Trophoblast cell (in vitro differentiated cells and primary cell): ENCODE data around the gene ARFIP1.

Experiments used
- DNase-seq, 2 donors: peaks; one replicate each; pipeline ENCODE4 v3.0.0-alpha.2; 2016
- H2AFZ ChIP-seq: 2 replicates; pipeline ENCODE4 v1.6.1; 2013; ENCODE audit warnings: low read length, moderate library complexity, mild to moderate bottlenecking; ENCODE audit not compliant: insufficient read depth, poor library complexity
- H2AK5ac ChIP-seq: 2 replicates; pipeline ENCODE4 v1.6.1; 2013; ENCODE audit warnings: mild to moderate bottlenecking, low read length
- H2BK120ac ChIP-seq: 2 replicates; pipeline ENCODE4 v1.6.1; 2013; ENCODE audit warnings: low read length, mild to moderate bottlenecking, moderate library complexity; ENCODE audit not compliant: insufficient read depth, poor library complexity
- H2BK12ac ChIP-seq: 2 replicates; pipeline ENCODE4 v1.6.1; 2013; ENCODE audit warnings: mild to moderate bottlenecking, low read length, moderate library complexity
- H2BK5ac ChIP-seq: 2 replicates; pipeline ENCODE4 v1.6.1; 2013; ENCODE audit warnings: low read length, low read depth, moderate library complexity, mild to moderate bottlenecking; ENCODE audit not compliant: poor library complexity
- H3K14ac ChIP-seq: 2 replicates; pipeline ENCODE4 v1.6.1; 2013; ENCODE audit warnings: mild to moderate bottlenecking, low read length
- H3K18ac ChIP-seq: 2 replicates; pipeline ENCODE4 v1.6.1; 2013; ENCODE audit warnings: mild to moderate bottlenecking, low read length
- H3K23ac ChIP-seq: 2 replicates; pipeline ENCODE4 v1.6.1; 2013; ENCODE audit warnings: low read length
- H3K27ac ChIP-seq: 2 replicates; pipeline ENCODE4 v1.5.1; 2013; ENCODE audit warnings: low read depth, mild to moderate bottlenecking, inconsistent platforms, low read length, moderate library complexity
- H3K27me3 ChIP-seq: 2 replicates; pipeline ENCODE4 v1.6.1; 2013; ENCODE audit warnings: inconsistent platforms, mild to moderate bottlenecking, low read length, moderate library complexity; ENCODE audit not compliant: insufficient read depth
- H3K36me3 ChIP-seq, 2 experiments: 1 replicate in 1 of 2; 2 replicates in 1 of 2; pipeline ENCODE4 v1.6.1; 2013; ENCODE audit warnings: low read length in 2 of 2, mild to moderate bottlenecking in 2 of 2, moderate library complexity in 1 of 2; ENCODE audit not compliant: insufficient read depth in 2 of 2, control insufficient read depth in 1 of 2
- H3K4ac ChIP-seq: 2 replicates; pipeline ENCODE4 v1.6.1; 2013; ENCODE audit warnings: low read depth, mild to moderate bottlenecking, low read length, moderate library complexity
- H3K4me1 ChIP-seq, 2 experiments: 1 replicate in 1 of 2; 2 replicates in 1 of 2; pipeline ENCODE4 v1.6.1; 2013; ENCODE audit warnings: low read length in 2 of 2, mild to moderate bottlenecking in 2 of 2, moderate library complexity in 1 of 2; ENCODE audit not compliant: insufficient read depth in 2 of 2, control insufficient read depth in 1 of 2
- H3K4me2 ChIP-seq: 2 replicates; pipeline ENCODE4 v1.6.1; 2013; ENCODE audit warnings: inconsistent platforms, mild to moderate bottlenecking, low read length, moderate library complexity
- H3K4me3 ChIP-seq: 2 replicates; pipeline ENCODE4 v1.5.1; 2013; ENCODE audit warnings: mild to moderate bottlenecking, low read depth, low read length, inconsistent platforms
- H3K79me1 ChIP-seq: one replicate; pipeline ENCODE4 v1.6.1; 2013; ENCODE audit warnings: low read length
- H3K79me2 ChIP-seq: 2 replicates; pipeline ENCODE4 v1.6.1; 2013; ENCODE audit warnings: low read length, mild to moderate bottlenecking; ENCODE audit not compliant: control insufficient read depth, insufficient read depth, poor library complexity
- H3K9ac ChIP-seq: 2 replicates; pipeline ENCODE4 v1.6.1; 2013; ENCODE audit warnings: mild to moderate bottlenecking, low read length
- H3K9me3 ChIP-seq: 2 replicates; pipeline ENCODE4 v1.6.1; 2013; ENCODE audit warnings: low read depth, mild to moderate bottlenecking, control low read depth, inconsistent platforms, low read length; ENCODE audit not compliant: insufficient read depth
- H4K12ac ChIP-seq: 2 replicates; pipeline ENCODE4 v1.6.1; 2013; ENCODE audit warnings: low read depth, mild to moderate bottlenecking, low read length, moderate library complexity
- H4K8ac ChIP-seq: 2 replicates; pipeline ENCODE4 v1.6.1; 2013; ENCODE audit warnings: low read depth, mild to moderate bottlenecking, low read length, moderate library complexity
- H4K91ac ChIP-seq: one replicate; pipeline ENCODE4 v1.6.1; 2013; ENCODE audit warnings: low read depth, mild to moderate bottlenecking, low read length, moderate library complexity
- WGBS: extraction: QIAGEN DNeasy Blood & Tissue Kit; methylation state at CpG from one replicate; pipeline ENCODE4 v1.1.7; 2013; ENCODE audit warnings: missing lambda C conversion rate; ENCODE audit not compliant: insufficient read length, insufficient coverage; ENCODE audit errors: extremely low coverage; 5-methylcytosine and 5-hydroxymethylcytosine counted together

ARFIP1 gene

GRCh38 chr4:152900395-152900794 is 120.6 kb downstream of the ARFIP1 start:
- H4K12ac ChIP-seq = no peak overlapping the region
- H3K27me3 ChIP-seq = no peaks in the 10 kb centered on the region
- no peak overlapping the region for H3K4me2 ChIP-seq
- H3K23ac ChIP-seq = no peak overlapping the region
- no peak overlapping the region for H2BK120ac ChIP-seq
- H3K9me3 ChIP-seq = no peaks in the 10 kb centered on the region
- H3K18ac ChIP-seq = no peak overlapping the region
- H3K27ac ChIP-seq = no peak overlapping the region
- no peak for DNase-seq
- no peaks in the 10 kb centered on the region for H3K36me3 ChIP-seq
- H3K4ac ChIP-seq = no peak overlapping the region
- H2BK12ac ChIP-seq = no peak overlapping the region
- no peak overlapping the region for H4K8ac ChIP-seq
- no peaks in the 10 kb centered on the region for H3K79me2 ChIP-seq
- H2AFZ ChIP-seq = no peak overlapping the region
- no peaks in the 10 kb centered on the region for H3K4me1 ChIP-seq
- H2BK5ac ChIP-seq = no peak overlapping the region
- no peak overlapping the region for H2AK5ac ChIP-seq
- H4K91ac ChIP-seq = no peak overlapping the region
- peaks cover 1% of the 10 kb centered on the region for H3K79me1 ChIP-seq
- H3K14ac ChIP-seq = no peak overlapping the region
- H3K9ac ChIP-seq = no peak overlapping the region
- H3K4me3 ChIP-seq = no peak overlapping the region

DNA sequence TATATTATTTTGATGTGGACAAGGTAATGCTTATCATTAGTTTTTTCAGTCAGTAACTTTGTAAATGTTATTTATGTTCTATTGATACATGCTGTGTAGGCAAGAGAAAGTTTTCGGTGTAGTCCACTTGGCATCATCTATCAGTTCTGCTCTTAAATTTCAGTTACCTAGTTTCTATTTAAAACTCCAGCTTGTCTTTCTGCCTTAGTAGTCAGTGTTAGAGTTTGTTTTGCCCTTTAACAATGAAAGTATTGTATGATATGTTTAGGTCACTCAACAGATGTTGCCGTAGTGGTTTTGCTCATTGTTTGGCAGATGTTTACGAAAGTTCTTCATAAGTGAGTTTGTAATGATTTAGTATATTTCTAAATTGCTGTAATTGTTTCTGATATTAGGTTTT is 121.5 kb downstream of the ARFIP1 start:
- Histone ChIP-seq H3K4me3 (no peak overlapping the region), H2BK5ac (no peak overlapping the region), H3K14ac (no peak overlapping the region), H4K91ac (no peak overlapping the region), H3K4me2 (no peak overlapping the region), H3K4me1 (no peaks in the 10 kb centered on the region), H3K18ac (no peak overlapping the region), H2BK12ac (no peak overlapping the region), H3K23ac (no peak overlapping the region), H2AK5ac (no peak overlapping the region), H3K9me3 (no peaks in the 10 kb centered on the region), H3K27me3 (no peaks in the 10 kb centered on the region), H3K79me1 (no peaks in the 10 kb centered on the region), H4K12ac (no peak overlapping the region), H2BK120ac (no peak overlapping the region), H3K36me3 (no peaks in the 10 kb centered on the region), H4K8ac (no peak overlapping the region), H3K79me2 (no peaks in the 10 kb centered on the region), H3K27ac (no peak overlapping the region), H2AFZ (no peak overlapping the region), H3K4ac (no peak overlapping the region), H3K9ac (no peak overlapping the region)
- DNase-seq = no peak
- no CpG with 5 or more reads among the region's 3 CpGs for WGBS

DNA sequence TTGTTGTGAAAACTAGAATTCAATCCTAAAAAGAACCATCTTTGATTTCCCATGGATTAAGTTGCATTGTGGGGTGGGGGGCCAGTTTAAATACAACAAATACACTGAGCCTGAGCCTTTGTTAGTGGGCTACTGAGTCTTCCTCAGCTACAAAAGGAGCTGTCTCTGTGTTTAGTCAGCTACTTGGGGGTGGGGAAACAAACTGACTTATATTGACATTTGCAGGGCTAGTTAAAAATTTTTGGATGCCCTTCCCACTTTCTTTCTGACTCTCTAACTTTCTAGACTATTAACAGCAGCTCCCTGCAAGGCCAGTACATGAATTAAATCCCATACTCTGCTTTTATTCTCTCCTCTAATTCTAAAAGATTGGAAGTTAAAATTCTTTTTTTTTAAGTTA is 123.9 kb downstream of the ARFIP1 start:
- Histone ChIP-seq H3K9ac (no peak overlapping the region), H2AK5ac (no peak overlapping the region), H3K4ac (no peak overlapping the region), H3K4me2 (no peak overlapping the region), H2BK5ac (no peak overlapping the region), H4K8ac (no peak overlapping the region), H3K23ac (no peak overlapping the region), H4K12ac (no peak overlapping the region), H3K27ac (no peak overlapping the region), H3K9me3 (no peaks in the 10 kb centered on the region), H4K91ac (no peak overlapping the region), H3K27me3 (no peaks in the 10 kb centered on the region), H3K36me3 (peaks cover 0 to 1% of the 10 kb centered on the region in 2 experiments), H2BK12ac (no peak overlapping the region), H2BK120ac (no peak overlapping the region), H3K4me3 (no peak overlapping the region), H3K79me2 (no peaks in the 10 kb centered on the region), H3K79me1 (no peaks in the 10 kb centered on the region), H3K18ac (no peak overlapping the region), H3K14ac (no peak overlapping the region), H2AFZ (no peak overlapping the region), H3K4me1 (no peaks in the 10 kb centered on the region)
- DNase-seq = no peak

DNA sequence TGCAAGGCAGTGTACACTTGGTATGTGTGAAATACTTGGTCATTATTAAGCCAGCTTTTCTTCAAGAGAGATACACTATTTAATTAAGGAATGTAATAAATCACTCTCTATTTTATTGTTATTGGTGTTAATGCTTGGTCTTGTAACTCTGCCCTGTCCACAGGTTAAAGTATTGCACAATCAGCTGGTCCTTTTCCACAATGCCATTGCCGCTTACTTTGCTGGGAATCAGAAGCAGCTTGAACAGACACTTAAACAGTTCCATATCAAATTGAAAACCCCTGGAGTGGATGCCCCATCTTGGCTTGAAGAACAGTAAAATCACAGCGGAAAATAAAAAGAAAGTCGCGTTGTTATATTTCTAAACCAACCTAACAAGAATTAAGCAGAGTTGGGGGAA is 130.1 kb downstream of the ARFIP1 start:
- Histone ChIP-seq H2BK5ac (no peak overlapping the region), H3K27me3 (no peaks in the 10 kb centered on the region), H3K36me3 (peaks cover 0 to 1% of the 10 kb centered on the region in 2 experiments), H4K91ac (no peak overlapping the region), H3K4me2 (no peak overlapping the region), H4K8ac (no peak overlapping the region), H2BK120ac (no peak overlapping the region), H4K12ac (no peak overlapping the region), H2AFZ (no peak overlapping the region), H3K18ac (no peak overlapping the region), H3K23ac (no peak overlapping the region), H3K79me2 (no peaks in the 10 kb centered on the region), H3K9ac (no peak overlapping the region), H3K79me1 (no peaks in the 10 kb centered on the region), H3K27ac (no peak overlapping the region), H2AK5ac (no peak overlapping the region), H3K4me1 (no peaks in the 10 kb centered on the region), H3K4ac (no peak overlapping the region), H3K9me3 (no peaks in the 10 kb centered on the region), H2BK12ac (no peak overlapping the region), H3K4me3 (no peak overlapping the region), H3K14ac (no peak overlapping the region)
- no CpG with 5 or more reads among the region's 4 CpGs for WGBS
- no peak for DNase-seq

DNA sequence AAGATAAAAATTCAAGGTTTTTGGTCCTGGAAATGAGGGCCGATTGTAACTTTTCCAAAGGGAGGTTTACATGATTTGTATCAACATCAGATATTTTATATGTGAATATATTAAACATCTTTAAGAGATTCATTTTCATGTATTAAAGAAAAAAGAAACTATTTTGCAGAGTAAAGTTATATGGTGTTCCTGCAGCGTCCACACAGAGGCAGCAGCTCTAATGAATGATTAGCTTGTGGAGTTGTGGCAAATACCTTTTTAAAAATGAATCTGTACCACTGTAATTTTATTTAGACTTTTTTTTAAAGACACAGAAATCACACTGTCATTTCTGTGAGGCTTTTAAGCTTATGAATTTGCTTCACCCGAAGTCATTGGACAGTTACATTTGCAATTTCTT is 130.8 kb downstream of the ARFIP1 start:
- no peak overlapping the region for H4K8ac ChIP-seq
- H2AK5ac ChIP-seq = no peak overlapping the region
- no peak overlapping the region for H3K4me2 ChIP-seq
- no peak overlapping the region for H3K4ac ChIP-seq
- H3K4me3 ChIP-seq = no peak overlapping the region
- no peaks in the 10 kb centered on the region for H3K9me3 ChIP-seq
- WGBS = no CpG with 5 or more reads among the region's 3 CpGs
- no peak for DNase-seq
- H2BK12ac ChIP-seq = no peak overlapping the region
- no peaks in the 10 kb centered on the region for H3K79me2 ChIP-seq
- H3K79me1 ChIP-seq = no peaks in the 10 kb centered on the region
- H4K91ac ChIP-seq = no peak overlapping the region
- H3K27me3 ChIP-seq = no peaks in the 10 kb centered on the region
- H3K4me1 ChIP-seq = no peaks in the 10 kb centered on the region
- H3K14ac ChIP-seq = no peak overlapping the region
- peaks cover 0 to 1% of the 10 kb centered on the region in 2 experiments for H3K36me3 ChIP-seq
- no peak overlapping the region for H3K18ac ChIP-seq
- no peak overlapping the region for H2AFZ ChIP-seq
- H3K23ac ChIP-seq = no peak overlapping the region
- H4K12ac ChIP-seq = no peak overlapping the region
- H3K9ac ChIP-seq = no peak overlapping the region
- no peak overlapping the region for H2BK5ac ChIP-seq
- H2BK120ac ChIP-seq = no peak overlapping the region
- H3K27ac ChIP-seq = no peak overlapping the region
